ENCODE data around the gene FKBP3.

Gene FKBP3

DNA sequence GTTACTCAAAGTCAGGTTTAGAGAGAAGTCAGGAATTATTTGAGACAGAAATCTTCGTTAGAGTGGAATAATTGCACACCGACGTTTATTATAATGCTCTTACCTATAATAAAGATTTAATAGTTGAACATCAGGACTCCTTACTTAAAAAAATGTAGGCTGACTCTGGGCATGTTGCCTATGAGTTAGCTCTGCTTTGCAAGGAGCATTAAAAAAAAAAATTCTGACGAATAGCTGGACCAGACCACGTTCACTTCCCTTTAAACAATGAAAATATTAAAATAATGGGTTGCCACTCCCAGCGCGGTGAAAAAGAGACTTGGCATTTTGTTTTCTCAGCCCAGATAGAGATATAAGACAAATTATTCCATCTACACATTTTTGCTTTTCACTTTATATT, 875 bp upstream of the FKBP3 start:
- peak overlapping the region; percentile 95 for H3K4me3 Mint-ChIP-seq
- H3K9me3 Mint-ChIP-seq: no peaks in the 10 kb centered on the region
- peaks cover 26% of the 10 kb centered on the region for H3K4me1 Mint-ChIP-seq (ENCODE audit: low read depth)
- intact Hi-C loops (cut with micrococcal nuclease): loop anchor here (1.0 kb wide), 3 partner anchors 51 to 238 kb away; partner anchors contain the start of genes MIS18BP1 and PRPF39
- no peaks in the 10 kb centered on the region for H3K27me3 Mint-ChIP-seq
- H3K36me3 Mint-ChIP-seq (ENCODE audit: low read depth): peaks cover 21% of the 10 kb centered on the region
- H3K27ac Mint-ChIP-seq: peak overlapping the region; percentile 96

DNA sequence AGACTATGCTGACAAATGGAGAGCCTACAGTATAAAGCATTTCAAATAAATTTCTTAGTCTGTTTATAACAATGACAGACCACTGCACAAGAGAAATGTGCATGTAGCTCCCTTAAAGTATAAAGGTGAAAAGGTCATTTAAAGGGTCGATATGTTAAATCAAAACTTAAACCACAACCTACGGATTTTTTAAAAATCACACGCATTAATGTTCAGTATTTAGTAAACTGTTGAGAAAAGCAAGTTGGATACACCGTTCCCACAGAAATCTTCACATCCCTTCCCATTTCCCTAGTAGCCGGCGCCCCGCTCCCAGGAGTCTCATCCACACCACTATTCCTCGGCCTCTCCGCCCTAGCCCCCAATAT, 614 bp downstream of the FKBP3 start:
- Mint-ChIP-seq H3K27ac (peak overlapping the region; percentile 96), H3K4me3 (peak overlapping the region; percentile 95), H3K36me3 (ENCODE audit: low read depth) (peaks cover 22% of the 10 kb centered on the region), H3K4me1 (ENCODE audit: low read depth) (peaks cover 21% of the 10 kb centered on the region), H3K9me3 (no peaks in the 10 kb centered on the region), H3K27me3 (no peaks in the 10 kb centered on the region)
- intact Hi-C loops (cut with micrococcal nuclease): loop anchor here (1.0 to 5.0 kb wide), 2 partner anchors 134 to 171 kb away; partner anchors contain the start of gene TOGARAM1

DNA sequence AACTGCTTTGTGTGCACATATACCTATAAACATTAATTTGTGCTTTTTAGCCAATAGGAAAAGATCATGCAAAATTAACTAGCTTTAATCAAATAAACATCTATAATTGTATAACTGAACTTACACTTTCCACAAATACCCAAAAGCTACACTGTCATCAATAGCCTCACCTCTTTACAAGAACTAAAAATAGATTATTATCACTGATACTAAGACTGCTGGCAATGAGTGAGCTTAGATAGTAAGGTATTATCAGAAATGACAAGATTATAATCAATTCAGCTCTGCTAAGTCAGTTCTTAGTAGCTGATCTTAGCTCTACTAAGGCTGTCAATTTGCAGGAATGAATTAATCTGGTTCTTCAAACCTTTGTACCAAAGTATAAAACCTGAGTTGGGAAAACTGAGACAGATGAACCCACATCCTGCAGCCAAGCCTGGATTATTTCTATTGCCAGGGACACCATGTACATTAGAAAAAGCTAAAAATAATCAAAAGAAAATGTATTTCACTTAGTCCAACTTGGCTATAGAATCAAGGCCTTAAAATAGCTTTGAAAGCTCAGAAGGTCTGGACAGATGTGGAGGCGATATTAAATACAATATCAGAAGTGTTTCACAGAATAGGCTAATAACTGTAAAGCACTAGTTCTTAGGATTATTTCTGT, 5.2 kb downstream of the FKBP3 start:
- no peaks in the 10 kb centered on the region for H3K9me3 Mint-ChIP-seq
- no peaks in the 10 kb centered on the region for H3K27me3 Mint-ChIP-seq
- H3K4me3 Mint-ChIP-seq: no peak overlapping the region
- no peak overlapping the region for H3K27ac Mint-ChIP-seq
- no peaks in the 10 kb centered on the region for H3K4me1 Mint-ChIP-seq (ENCODE audit: low read depth)
- H3K36me3 Mint-ChIP-seq (ENCODE audit: low read depth): peaks cover 47% of the 10 kb centered on the region
- intact Hi-C loops (cut with micrococcal nuclease): no loop called here

DNA sequence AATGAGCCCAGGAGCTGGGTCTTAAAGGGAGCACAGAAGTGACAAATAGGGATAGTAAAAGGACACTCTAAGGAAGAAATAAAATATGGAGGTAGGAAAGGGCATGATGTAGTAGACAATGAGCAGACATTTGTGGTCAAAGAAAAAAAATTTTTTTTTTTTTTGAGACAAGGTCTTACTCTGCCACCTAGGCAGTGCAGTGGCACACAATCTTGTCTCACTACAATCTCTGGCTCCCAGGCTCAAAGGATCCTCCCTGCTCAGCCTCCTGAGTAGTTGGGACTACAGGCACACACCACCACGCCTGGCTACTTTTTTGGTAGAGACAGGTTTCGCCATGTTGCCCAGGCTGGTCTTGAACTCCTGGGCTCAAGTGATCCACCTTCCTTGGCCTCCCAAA, 8.5 kb downstream of the FKBP3 start:
- H3K9me3 Mint-ChIP-seq: no peaks in the 10 kb centered on the region
- H3K4me1 Mint-ChIP-seq (ENCODE audit: low read depth): no peaks in the 10 kb centered on the region
- no peak overlapping the region for H3K27ac Mint-ChIP-seq
- H3K4me3 Mint-ChIP-seq: no peak overlapping the region
- no peaks in the 10 kb centered on the region for H3K27me3 Mint-ChIP-seq
- peaks cover 71% of the 10 kb centered on the region for H3K36me3 Mint-ChIP-seq (ENCODE audit: low read depth)
- intact Hi-C loops (cut with micrococcal nuclease): no loop called here

DNA sequence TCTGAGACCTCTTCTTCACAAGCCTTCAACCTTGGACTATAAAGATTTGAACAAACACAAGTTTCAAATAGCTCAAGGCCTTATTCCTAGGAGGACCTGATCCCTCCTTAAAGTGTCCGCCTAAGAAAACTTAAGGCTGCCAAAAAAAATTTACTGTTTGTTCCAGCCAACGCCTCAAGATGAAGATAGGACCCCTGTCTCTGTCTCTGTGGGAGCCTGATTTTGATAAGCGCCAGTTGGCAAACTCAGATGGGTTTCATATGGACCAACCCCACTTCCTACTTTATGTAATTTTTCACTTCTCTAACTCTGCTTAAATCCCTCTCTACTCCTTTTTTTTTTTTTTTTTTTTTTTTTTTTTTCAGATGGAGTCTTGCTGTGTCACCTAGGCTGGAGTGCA, 11.0 kb downstream of the FKBP3 start:
- intact Hi-C loops (cut with micrococcal nuclease): no loop called here
- no peak overlapping the region for H3K4me3 Mint-ChIP-seq
- no peak overlapping the region for H3K27ac Mint-ChIP-seq
- no peaks in the 10 kb centered on the region for H3K27me3 Mint-ChIP-seq
- H3K9me3 Mint-ChIP-seq: no peaks in the 10 kb centered on the region
- H3K4me1 Mint-ChIP-seq (ENCODE audit: low read depth): no peaks in the 10 kb centered on the region
- H3K36me3 Mint-ChIP-seq (ENCODE audit: low read depth): peaks cover 91% of the 10 kb centered on the region

DNA sequence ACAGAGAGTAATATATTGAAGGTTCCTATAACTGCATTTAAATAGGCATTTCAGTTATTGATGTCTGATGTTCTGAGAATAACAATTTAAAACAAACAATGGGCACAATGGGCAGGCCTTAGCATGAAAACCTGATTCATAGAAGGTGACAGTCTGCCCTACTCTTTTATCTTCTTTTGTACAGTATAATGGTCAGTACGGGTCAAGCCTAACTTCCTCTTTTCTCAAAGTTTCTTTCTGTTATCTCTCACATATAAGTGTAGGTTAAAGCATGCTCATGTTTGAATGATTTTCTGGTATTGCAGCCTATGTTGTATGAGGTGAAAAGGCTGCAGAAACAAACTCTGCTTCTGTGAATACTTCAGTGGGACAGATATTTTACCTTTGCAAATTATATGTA, 14.2 kb downstream of the FKBP3 start:
- intact Hi-C loops (cut with micrococcal nuclease): no loop called here
- Mint-ChIP-seq H3K9me3 (no peaks in the 10 kb centered on the region), H3K27me3 (no peaks in the 10 kb centered on the region), H3K4me1 (ENCODE audit: low read depth) (no peaks in the 10 kb centered on the region), H3K36me3 (ENCODE audit: low read depth) (peaks cover 88% of the 10 kb centered on the region), H3K27ac (no peak overlapping the region), H3K4me3 (no peak overlapping the region)

DNA sequence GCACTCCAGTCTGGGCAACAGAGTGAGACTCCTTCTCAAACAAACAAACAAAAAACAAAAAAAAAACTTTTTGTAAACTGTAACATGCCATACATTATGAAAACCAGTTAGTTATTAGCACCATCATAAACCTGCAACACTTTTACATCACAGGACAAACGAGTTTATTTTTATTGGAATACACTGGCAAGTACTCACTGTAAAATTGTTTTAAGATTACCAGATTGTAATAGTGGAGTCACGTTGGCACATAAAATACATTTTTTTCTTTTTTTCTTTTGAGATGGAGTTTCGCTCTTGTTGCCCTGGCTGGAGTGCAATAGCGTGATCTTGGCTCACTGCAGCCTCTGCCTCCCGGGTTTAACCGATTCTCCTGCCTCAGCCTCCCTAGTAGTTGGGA, 15.7 kb downstream of the FKBP3 start:
- H3K36me3 Mint-ChIP-seq (ENCODE audit: low read depth): peaks cover 81% of the 10 kb centered on the region

DNA sequence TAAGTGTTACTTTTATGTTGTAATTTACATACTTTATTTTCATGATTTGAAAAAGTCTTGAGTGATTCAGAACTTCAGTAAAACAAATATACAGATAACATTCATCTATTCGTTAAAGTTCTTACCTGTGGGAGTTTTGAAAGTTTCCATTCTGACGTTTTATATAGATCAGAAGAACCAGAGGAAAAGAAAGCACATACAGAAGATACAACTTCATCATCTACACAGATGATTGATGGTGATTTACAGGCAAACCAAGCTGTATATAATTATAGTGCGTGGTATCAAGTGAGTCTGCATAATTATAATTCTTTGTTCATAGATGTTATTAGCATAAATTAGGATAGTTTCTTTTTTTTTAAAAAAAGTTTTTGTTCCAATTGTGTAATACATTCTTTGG, 20.0 kb downstream of the FKBP3 start:
- Mint-ChIP-seq H3K36me3 (ENCODE audit: low read depth) (peaks cover 68% of the 10 kb centered on the region), H3K27ac (no peak overlapping the region)

More for the DNA sequence above, 15.7 kb downstream of the FKBP3 start:
- H3K27ac Mint-ChIP-seq: no peak overlapping the region
- no peaks in the 10 kb centered on the region for H3K4me1 Mint-ChIP-seq (ENCODE audit: low read depth)
- H3K4me3 Mint-ChIP-seq: no peak overlapping the region
- intact Hi-C loops (cut with micrococcal nuclease): no loop called here
- no peaks in the 10 kb centered on the region for H3K9me3 Mint-ChIP-seq
- no peaks in the 10 kb centered on the region for H3K27me3 Mint-ChIP-seq

DNA sequence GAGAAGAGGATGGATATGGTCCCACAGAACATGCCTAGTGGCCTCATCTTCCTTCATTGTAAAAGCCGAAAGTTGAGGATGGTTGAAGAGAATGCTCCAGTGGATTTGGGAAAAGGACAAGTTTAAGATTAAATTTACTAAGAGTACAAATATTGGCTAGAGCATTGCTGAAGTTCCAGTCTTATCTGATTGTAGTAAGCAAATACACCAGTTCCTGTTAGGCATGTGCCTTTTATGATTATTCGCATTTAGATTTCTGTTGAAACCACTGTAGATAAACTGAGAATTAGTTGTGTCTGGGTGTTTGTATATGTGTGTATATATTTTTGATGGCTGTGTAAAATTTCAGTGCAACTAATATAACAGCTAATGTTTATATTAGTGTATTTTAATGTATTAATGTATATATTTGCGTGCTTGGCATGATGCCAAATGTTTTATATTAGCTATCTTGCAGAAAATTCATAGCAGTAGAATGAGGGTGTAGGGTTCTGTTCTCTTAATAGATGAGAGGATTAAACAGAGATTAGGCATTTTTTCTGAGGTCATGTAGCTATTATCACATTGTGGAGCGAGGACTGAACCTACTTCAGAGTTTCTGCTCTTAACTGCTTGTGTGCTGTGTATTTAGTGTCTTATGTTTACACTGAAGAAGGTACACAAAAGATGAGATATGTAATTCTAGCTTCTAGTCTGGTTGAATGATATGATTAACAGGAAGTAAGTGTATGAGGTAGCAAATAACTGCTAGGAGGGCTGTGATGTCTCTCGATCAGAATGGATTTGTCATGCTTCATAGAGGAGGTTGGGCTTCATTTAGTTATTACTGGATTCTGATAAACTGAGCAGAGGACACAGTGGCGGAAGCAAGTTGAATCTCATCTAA, 21.1 kb downstream of the FKBP3 start:
- intact Hi-C loops (cut with micrococcal nuclease): no loop called here
- Mint-ChIP-seq H3K4me1 (ENCODE audit: low read depth) (no peaks in the 10 kb centered on the region), H3K27ac (no peak overlapping the region), H3K27me3 (no peaks in the 10 kb centered on the region), H3K4me3 (no peak overlapping the region), H3K36me3 (ENCODE audit: low read depth) (peaks cover 65% of the 10 kb centered on the region), H3K9me3 (no peaks in the 10 kb centered on the region)

More for the DNA sequence above, 20.0 kb downstream of the FKBP3 start:
- Mint-ChIP-seq H3K4me3 (no peak overlapping the region), H3K4me1 (ENCODE audit: low read depth) (no peaks in the 10 kb centered on the region), H3K9me3 (no peaks in the 10 kb centered on the region), H3K27me3 (no peaks in the 10 kb centered on the region)
- intact Hi-C loops (cut with micrococcal nuclease): no loop called here

DNA sequence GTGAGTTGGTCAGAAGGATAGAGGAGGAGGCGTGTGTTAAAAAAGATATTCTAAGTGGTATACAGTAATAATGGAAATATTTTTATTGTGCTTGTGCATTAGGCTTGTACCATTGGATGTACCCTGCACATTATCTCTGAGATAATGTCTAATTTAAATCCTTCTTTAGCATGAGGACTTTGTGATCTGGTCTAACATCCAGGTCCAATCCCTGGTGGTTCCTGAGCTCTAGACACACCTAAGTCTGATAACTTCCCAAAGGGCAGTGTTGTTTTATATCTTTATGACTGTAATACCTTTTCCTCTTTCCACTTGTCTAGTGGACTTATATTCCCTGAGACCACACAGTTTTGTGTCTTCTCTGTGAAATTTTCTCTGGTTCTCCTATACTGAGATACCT, 29.7 kb downstream of the FKBP3 start:
- H3K36me3 Mint-ChIP-seq (ENCODE audit: low read depth): peaks cover 85% of the 10 kb centered on the region
- H3K4me1 Mint-ChIP-seq (ENCODE audit: low read depth): no peaks in the 10 kb centered on the region
- H3K9me3 Mint-ChIP-seq: no peaks in the 10 kb centered on the region
- no peaks in the 10 kb centered on the region for H3K27me3 Mint-ChIP-seq
- intact Hi-C loops (cut with micrococcal nuclease): no loop called here
- H3K27ac Mint-ChIP-seq: no peak overlapping the region
- no peak overlapping the region for H3K4me3 Mint-ChIP-seq

DNA sequence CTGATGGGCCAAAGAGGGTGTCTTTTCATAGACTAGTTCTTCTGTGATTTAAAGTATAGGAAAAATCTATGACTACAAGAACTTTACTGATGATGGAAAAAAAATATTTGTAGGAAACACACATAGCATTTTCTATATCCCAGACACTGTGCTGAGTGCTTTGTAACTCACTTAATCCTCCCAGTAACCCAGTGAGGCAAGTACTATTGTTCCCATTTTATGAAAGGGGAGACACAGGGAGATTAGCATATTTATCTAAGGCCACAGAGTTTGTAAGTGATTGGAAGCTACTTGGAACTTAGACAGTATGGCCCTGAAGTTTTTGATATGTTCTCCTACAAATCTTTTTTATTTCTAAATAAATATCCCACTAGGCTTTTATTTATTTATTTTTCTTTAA, 30.5 kb downstream of the FKBP3 start:
- Mint-ChIP-seq H3K4me3 (no peak overlapping the region), H3K4me1 (ENCODE audit: low read depth) (no peaks in the 10 kb centered on the region), H3K36me3 (ENCODE audit: low read depth) (peaks cover 85% of the 10 kb centered on the region), H3K27ac (no peak overlapping the region), H3K9me3 (no peaks in the 10 kb centered on the region), H3K27me3 (no peaks in the 10 kb centered on the region)
- intact Hi-C loops (cut with micrococcal nuclease): no loop called here

DNA sequence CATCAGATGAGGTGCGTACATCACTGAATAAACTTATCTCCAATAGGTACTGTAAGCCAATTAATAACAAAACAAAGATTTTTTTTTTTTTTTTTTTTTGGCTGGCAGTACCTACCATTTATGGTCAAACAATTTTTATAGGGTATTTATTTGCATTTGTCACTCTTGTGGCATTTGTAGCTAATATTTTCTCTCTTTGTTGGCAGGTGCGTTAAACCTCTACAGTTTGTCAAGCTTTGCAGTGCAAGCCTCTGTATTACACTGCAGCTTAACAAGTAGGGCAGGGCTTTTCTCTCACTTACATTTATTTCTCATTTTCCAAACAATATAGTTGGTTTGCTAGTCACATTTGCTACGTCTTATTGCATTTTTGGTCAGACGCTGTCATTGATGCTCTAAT, 38.1 kb downstream of the FKBP3 start:
- Mint-ChIP-seq H3K9me3 (no peaks in the 10 kb centered on the region), H3K27me3 (no peaks in the 10 kb centered on the region), H3K36me3 (ENCODE audit: low read depth) (peaks cover 83% of the 10 kb centered on the region), H3K4me3 (no peak overlapping the region), H3K27ac (no peak overlapping the region), H3K4me1 (ENCODE audit: low read depth) (no peaks in the 10 kb centered on the region)
- intact Hi-C loops (cut with micrococcal nuclease): no loop called here

DNA sequence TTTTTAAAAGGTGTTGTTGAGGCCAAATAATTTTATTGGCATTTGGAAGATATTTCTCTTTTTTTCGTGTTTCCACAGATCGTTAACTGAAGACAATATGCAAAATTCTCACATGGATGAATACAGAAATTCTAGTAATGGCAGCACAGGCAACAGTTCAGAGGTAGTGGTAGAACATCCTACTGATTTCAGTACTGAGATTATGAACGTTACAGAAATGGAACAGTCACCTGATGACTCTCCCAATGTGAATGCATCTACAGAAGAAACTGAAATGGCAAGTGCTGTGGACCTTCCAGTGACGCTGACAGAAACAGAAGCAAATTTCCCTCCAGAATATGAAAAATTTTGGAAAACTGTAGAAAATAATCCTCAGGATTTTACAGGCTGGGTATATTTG, 39.1 kb downstream of the FKBP3 start:
- H3K27ac Mint-ChIP-seq: no peak overlapping the region
- no peaks in the 10 kb centered on the region for H3K27me3 Mint-ChIP-seq
- peaks cover 4% of the 10 kb centered on the region for H3K4me1 Mint-ChIP-seq (ENCODE audit: low read depth)
- peaks cover 76% of the 10 kb centered on the region for H3K36me3 Mint-ChIP-seq (ENCODE audit: low read depth)
- no peak overlapping the region for H3K4me3 Mint-ChIP-seq
- no peaks in the 10 kb centered on the region for H3K9me3 Mint-ChIP-seq
- intact Hi-C loops (cut with micrococcal nuclease): no loop called here

DNA sequence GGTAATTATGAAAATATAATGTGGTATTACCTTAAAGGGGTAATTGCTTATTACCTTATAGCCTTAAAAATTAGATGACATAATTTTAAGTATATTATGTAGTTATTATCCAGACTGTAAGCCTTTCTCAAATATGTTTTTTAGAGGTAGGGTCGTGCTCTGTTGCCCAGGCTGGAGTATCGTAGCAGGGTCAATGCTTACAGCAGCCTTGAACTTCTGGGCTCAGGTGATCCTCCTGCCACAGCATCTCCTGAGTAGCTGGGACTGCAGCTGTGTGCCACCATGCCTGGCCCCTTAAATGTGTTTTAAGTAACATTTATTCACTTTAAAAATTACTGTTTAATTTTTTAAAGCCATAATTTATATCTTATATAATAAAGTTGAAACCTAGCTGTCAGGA, 40.0 kb downstream of the FKBP3 start:
- H3K9me3 Mint-ChIP-seq: no peaks in the 10 kb centered on the region
- H3K4me1 Mint-ChIP-seq (ENCODE audit: low read depth): peaks cover 8% of the 10 kb centered on the region
- H3K4me3 Mint-ChIP-seq: no peak overlapping the region
- no peak overlapping the region for H3K27ac Mint-ChIP-seq
- H3K36me3 Mint-ChIP-seq (ENCODE audit: low read depth): peaks cover 67% of the 10 kb centered on the region
- H3K27me3 Mint-ChIP-seq: no peaks in the 10 kb centered on the region
- intact Hi-C loops (cut with micrococcal nuclease): no loop called here
